A549 (cell line): Measurements from ENCODE around the gene MAD1L1. TPM values are rescaled to one million over a fixed set of nuclear protein-coding genes. Genes with fewer than 3 reads are reported as not detected.

Experiments
- ATAC-seq, 2 experiments: fragments of 200-7000 bp in 1 of 2; fragments of >200 bp in 1 of 2; cut with Nextera tagmentation in 1 of 2; cut with Tn5 transposase in 1 of 2; 3 replicates each; pipeline versions ENCODE4 v1.8.0 to v1.9.1; 2018 to 2020; ENCODE audit warnings: mild to moderate bottlenecking in 1 of 2, moderate library complexity in 1 of 2
- CTCF ChIA-PET: fragments of 300-600 bp; sonication (Branson Sonifier 250); formaldehyde crosslinking; extraction: SDS; loops from one replicate; lab custom pipeline; 2021; ENCODE audit warnings: antibody characterized with exemption, inconsistent platforms; lab: Yijun Ruan, JAX
- POLR2A ChIA-PET: fragments of 350-600 bp; formaldehyde crosslinking; extraction: SDS; loops from one replicate; lab custom pipeline; 2021; ENCODE audit warnings: antibody characterized with exemption, inconsistent platforms; lab: Yijun Ruan, JAX
- DNase-seq, 2 experiments: peaks; one replicate each; pipeline versions ENCODE4 v3.0.0 to v3.0.0-alpha.2; 2011 to 2016; ENCODE audit warnings: low read depth in 1 of 2, low spot score in 1 of 2
- FAIRE-seq: peaks from 2 replicates; lab custom pipeline; 2011; peaks lifted over from hg19 to GRCh38; lab: Jason Lieb, UNC
- H3K27ac ChIP-seq, 2 experiments: fragments of >200 bp; sonication (Bioruptor Twin); formaldehyde crosslinking; 3 replicates each; pipeline ENCODE4 v1.5.1; 2016 to 2017
- H3K4me1 ChIP-seq: fragments of >200 bp; sonication (Bioruptor Twin); formaldehyde crosslinking; 3 replicates; pipeline ENCODE4 v1.6.1; 2016
- H3K4me2 ChIP-seq: fragments of >200 bp; sonication (Bioruptor Twin); formaldehyde crosslinking; 3 replicates; pipeline ENCODE4 v1.6.1; 2016
- H3K4me3 ChIP-seq: fragments of >200 bp; sonication (Bioruptor Twin); formaldehyde crosslinking; 3 replicates; pipeline ENCODE4 v1.5.1; 2016
- H3K9me3 ChIP-seq: fragments of >200 bp; sonication (Bioruptor Twin); formaldehyde crosslinking; 3 replicates; pipeline ENCODE4 v1.6.1; 2016
- EP300 ChIP-seq, 2 experiments: fragments of >200 bp; sonication (Bioruptor Twin); formaldehyde crosslinking; IDR thresholded peaks; 2 replicates in 1 of 2; 3 replicates in 1 of 2; pipeline ENCODE4 v1.6.1; 2016 to 2017
- FOSL2 ChIP-seq, 2 experiments: fragments of 450-650 bp in 1 of 2; fragments of >200 bp in 1 of 2; sonication (Bioruptor Twin) in 1 of 2; formaldehyde crosslinking; IDR thresholded peaks; 2 replicates each; pipeline versions ENCODE4 v1.5.0 to v1.6.1; 2016 to 2020; ENCODE audit warnings: mild to moderate bottlenecking in 1 of 2, moderate library complexity in 1 of 2
- GATA3 ChIP-seq: IDR thresholded peaks from 2 replicates; pipeline ENCODE4 v1.6.1; 2012; ENCODE audit warnings: borderline replicate concordance
- HDAC2 ChIP-seq: fragments of 200-600 bp; sonication (generic); IDR thresholded peaks from 2 replicates; pipeline ENCODE4 v1.6.1; 2016
- HEYL ChIP-seq: fragments of 250-450 bp; sonication (Bioruptor Pico); IDR thresholded peaks from 2 replicates; pipeline ENCODE4 v1.8.0; 2021; ENCODE audit warnings: mild to moderate bottlenecking, moderate library complexity
- HOXA7 ChIP-seq: fragments of 250-450 bp; sonication (Bioruptor Pico); IDR thresholded peaks from 2 replicates; pipeline ENCODE4 v1.5.0; 2020; ENCODE audit warnings: mild to moderate bottlenecking, moderate library complexity
- HOXB5 ChIP-seq: fragments of 250-450 bp; sonication (Bioruptor Pico); IDR thresholded peaks from 2 replicates; pipeline ENCODE4 v1.5.0; 2020; ENCODE audit warnings: mild to moderate bottlenecking, moderate library complexity
- JUNB ChIP-seq: fragments of >200 bp; sonication (Bioruptor Twin); formaldehyde crosslinking; IDR thresholded peaks from 2 replicates; pipeline ENCODE4 v1.6.1; 2016
- MAX ChIP-seq: IDR thresholded peaks from 2 replicates; pipeline ENCODE4 v1.6.1; 2012
- MYC ChIP-seq: IDR thresholded peaks from 2 replicates; pipeline ENCODE4 v1.6.1; 2012; ENCODE audit warnings: mild to moderate bottlenecking, inconsistent platforms, low read length, improper control_type of control experiment, borderline replicate concordance
- POLR2A ChIP-seq: IDR thresholded peaks from 2 replicates; pipeline ENCODE4 v1.6.1; 2012; ENCODE audit warnings: mild to moderate bottlenecking, low read length
- RAD21 ChIP-seq, 2 experiments: fragments of >200 bp in 1 of 2; sonication (Bioruptor Twin) in 1 of 2; formaldehyde crosslinking in 1 of 2; IDR thresholded peaks in 1 of 2; conservative IDR thresholded peaks in 1 of 2; 2 replicates in 1 of 2; 3 replicates in 1 of 2; pipeline ENCODE4 v1.6.1; 2012 to 2018; ENCODE audit warnings: inconsistent platforms in 1 of 2
- RARB ChIP-seq: fragments of 250-450 bp; sonication (Bioruptor Pico); IDR thresholded peaks from 2 replicates; pipeline ENCODE4 v1.8.0; 2021; ENCODE audit warnings: mild to moderate bottlenecking, moderate library complexity
- RCOR1 ChIP-seq: fragments of 150-350 bp; IDR thresholded peaks from 2 replicates; pipeline ENCODE4 v1.6.1; 2014; ENCODE audit warnings: antibody characterized with exemption, low read length, low read depth
- REST ChIP-seq: fragments of 200-600 bp; sonication (generic); IDR thresholded peaks from 2 replicates; pipeline ENCODE4 v1.6.1; 2016; ENCODE audit warnings: antibody characterized with exemption, mild to moderate bottlenecking, moderate library complexity
- RFX5 ChIP-seq: fragments of 450-650 bp; IDR thresholded peaks from 2 replicates; pipeline ENCODE4 v1.7.1; 2014; ENCODE audit warnings: antibody characterized with exemption, mild to moderate bottlenecking, moderate library complexity
- ZC3H11A ChIP-seq: fragments of 450-650 bp; IDR thresholded peaks from 2 replicates; pipeline ENCODE4 v1.6.1; 2014; ENCODE audit warnings: antibody characterized with exemption, mild to moderate bottlenecking
- ZNF302 ChIP-seq: fragments of 250-450 bp; sonication (Bioruptor Pico); IDR thresholded peaks from 2 replicates; pipeline ENCODE4 v1.9.0; 2021; ENCODE audit warnings: inconsistent platforms, mild to moderate bottlenecking, moderate library complexity
- ZSCAN20 ChIP-seq: fragments of 250-450 bp; sonication (Bioruptor Pico); IDR thresholded peaks from 2 replicates; pipeline ENCODE4 v1.8.0; 2022; ENCODE audit warnings: mild to moderate bottlenecking, moderate library complexity
- WGBS: methylation state at CpG from one replicate; pipeline ENCODE4 v1.1.6; 2017; ENCODE audit errors: missing lambda C conversion rate; 5-methylcytosine and 5-hydroxymethylcytosine counted together
- polyA plus RNA-seq, 4 experiments: library from polyadenylated mRNA; depleted of rRNA in 3 of 4; stranded (reverse); fragments of >200 nt; fragmentation: RNase III in 1 of 4; extraction: RNeasy Plus Mini Kit Qiagen cat#74134 plus additional on column Dnase treatment in 1 of 4; gene quantifications; 2 replicates in 3 of 4; 3 replicates in 1 of 4; pipeline ENCODE4 v1.2.3, GENCODE V29; 2011 to 2017
- TF ChIP-seq, protein P1 (sequence below): fragments of 250-450 bp; sonication (Bioruptor Pico); IDR thresholded peaks from 2 replicates; pipeline ENCODE4 v1.5.0; 2021; ENCODE audit warnings: mild to moderate bottlenecking, moderate library complexity, borderline replicate concordance
- TF ChIP-seq, protein P2 (sequence below): IDR thresholded peaks from 2 replicates; pipeline ENCODE4 v1.6.1; 2012

Gene MAD1L1
- polyA plus RNA-seq, 2 of the 4 experiments (the other 2 are of a cell fraction) = 13.6 to 16.6 TPM

- TF ChIP-seq GATA3 = no peak
- TF ChIP-seq, protein P1, sequence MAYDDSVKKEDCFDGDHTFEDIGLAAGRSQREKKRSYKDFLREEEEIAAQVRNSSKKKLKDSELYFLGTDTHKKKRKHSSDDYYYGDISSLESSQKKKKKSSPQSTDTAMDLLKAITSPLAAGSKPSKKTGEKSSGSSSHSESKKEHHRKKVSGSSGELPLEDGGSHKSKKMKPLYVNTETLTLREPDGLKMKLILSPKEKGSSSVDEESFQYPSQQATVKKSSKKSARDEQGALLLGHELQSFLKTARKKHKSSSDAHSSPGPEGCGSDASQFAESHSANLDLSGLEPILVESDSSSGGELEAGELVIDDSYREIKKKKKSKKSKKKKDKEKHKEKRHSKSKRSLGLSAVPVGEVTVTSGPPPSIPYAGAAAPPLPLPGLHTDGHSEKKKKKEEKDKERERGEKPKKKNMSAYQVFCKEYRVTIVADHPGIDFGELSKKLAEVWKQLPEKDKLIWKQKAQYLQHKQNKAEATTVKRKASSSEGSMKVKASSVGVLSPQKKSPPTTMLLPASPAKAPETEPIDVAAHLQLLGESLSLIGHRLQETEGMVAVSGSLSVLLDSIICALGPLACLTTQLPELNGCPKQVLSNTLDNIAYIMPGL (CRISPR knock-in tag) = no peak
- TF ChIP-seq REST = no peak
- TF ChIP-seq HOXB5 = no peak
- TF ChIP-seq JUNB = no peak
- no peak for TF ChIP-seq ZSCAN20 (CRISPR knock-in tag)
- no peak for TF ChIP-seq MYC
- CTCF ChIA-PET = interaction anchor here (1.3 to 1.6 kb wide), 2 partner anchors 12 to 345 kb away, joined by 3 to 5 read pairs; no protein-coding TSS in a partner anchor
- WGBS = 93% methylated on average over 22 of the region's 30 CpGs
- DNase-seq (no peak), FAIRE-seq (no peak), ATAC-seq (no peak)
- Histone ChIP-seq H3K27ac (no peak overlapping the region), H3K4me1 (no peaks in the 10 kb centered on the region), H3K9me3 (no peaks in the 10 kb centered on the region), H3K4me2 (no peak overlapping the region), H3K4me3 (no peak overlapping the region)
- POLR2A ChIA-PET = no interaction called here
These were observed 309.1 kb downstream of the MAD1L1 start for GRCh38 chr7:1923409-1924257.

DNA sequence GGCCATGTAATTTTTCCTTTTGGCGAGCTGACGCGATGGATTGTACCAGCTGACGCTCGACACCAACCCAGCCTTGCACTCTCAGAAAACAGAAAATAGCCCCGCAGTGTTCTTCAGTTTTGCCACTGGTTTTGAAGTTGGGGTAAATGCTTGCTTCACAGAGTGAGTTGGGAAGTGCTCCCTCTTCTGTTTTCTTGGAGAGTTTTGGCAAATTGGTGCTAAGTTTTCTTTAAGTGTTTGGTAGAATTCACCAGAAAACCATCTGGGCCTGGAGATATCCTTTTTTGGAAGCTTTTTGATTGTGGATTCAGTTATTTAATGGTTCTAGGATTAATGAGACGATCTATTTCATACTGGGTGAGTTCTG, 309.9 kb downstream of the MAD1L1 start:
- ATAC-seq (no peak), FAIRE-seq (no peak), DNase-seq (no peak)
- TF ChIP-seq RAD21 (conservative IDR thresholded peaks at IDR 0.05 in 1 of 2, IDR thresholded peaks at IDR 0.05 in 1 of 2) = peak in 1 of 2 experiments; percentile 4; a peak in 1 of 5 replicates
- TF ChIP-seq HDAC2 = no peak
- H3K4me3 ChIP-seq = no peak overlapping the region
- no peak overlapping the region for H3K4me2 ChIP-seq
- H3K9me3 ChIP-seq = no peaks in the 10 kb centered on the region
- CTCF ChIA-PET = interaction anchor here (1.3 to 1.6 kb wide), 3 partner anchors 11 to 344 kb away, joined by 3 to 5 read pairs (median 3); no protein-coding TSS in a partner anchor
- H3K4me1 ChIP-seq = no peaks in the 10 kb centered on the region
- H3K27ac ChIP-seq = no peak overlapping the region
- 93% methylated on average over 7 of the region's 7 CpGs for WGBS
- POLR2A ChIA-PET = no interaction called here

DNA sequence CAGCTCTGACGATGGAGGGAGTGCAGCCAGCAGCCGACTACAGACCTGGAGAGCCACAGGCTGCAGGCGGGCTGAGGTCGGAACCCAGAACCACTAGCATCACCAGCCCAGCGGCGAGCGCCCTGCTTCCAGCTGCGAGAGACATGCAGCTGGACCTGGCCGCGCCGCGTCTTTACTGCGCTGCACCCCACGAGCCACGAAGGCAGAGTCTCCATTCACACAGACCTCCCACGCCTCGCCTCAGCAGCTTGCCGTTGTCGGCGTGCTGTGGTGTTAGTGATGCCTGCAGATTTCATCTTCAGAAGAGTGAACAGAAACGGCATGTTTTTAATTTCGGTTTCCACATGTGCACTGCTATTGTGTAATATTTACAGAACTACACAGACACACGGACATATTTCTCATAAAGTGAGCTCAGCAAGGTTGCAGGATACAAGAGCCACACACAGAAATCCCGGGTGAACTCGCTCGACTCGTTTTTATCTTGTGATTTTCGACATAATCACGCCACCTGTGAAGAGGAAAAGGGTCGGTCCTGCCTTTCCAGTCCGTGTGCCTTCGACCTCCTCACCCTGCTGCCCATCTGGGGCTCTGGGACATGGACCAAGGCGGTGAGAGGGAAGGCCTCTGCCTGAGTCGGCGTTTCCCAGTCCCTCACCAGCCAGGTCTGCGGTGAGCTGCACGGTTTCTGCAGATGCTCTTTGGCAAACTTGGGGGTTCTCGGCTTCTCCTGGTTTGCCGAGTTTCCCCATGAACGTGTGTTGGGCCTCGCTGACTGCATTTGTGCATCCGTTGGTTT, 310.5 kb downstream of the MAD1L1 start:
- Histone ChIP-seq H3K4me3 (no peak overlapping the region), H3K4me1 (no peaks in the 10 kb centered on the region), H3K4me2 (no peak overlapping the region), H3K9me3 (no peaks in the 10 kb centered on the region), H3K27ac (no peak overlapping the region)
- TF ChIP-seq HOXA7 = no peak
- DNase-seq = no peak
- FAIRE-seq = no peak
- POLR2A ChIA-PET = no interaction called here
- no peak for ATAC-seq
- CTCF ChIA-PET = interaction anchor here (1.1 to 1.6 kb wide), 4 partner anchors 10 to 223 kb away, joined by 3 to 5 read pairs (median 3); no protein-coding TSS in a partner anchor
- WGBS = 91% methylated on average over 42 of the region's 42 CpGs

DNA sequence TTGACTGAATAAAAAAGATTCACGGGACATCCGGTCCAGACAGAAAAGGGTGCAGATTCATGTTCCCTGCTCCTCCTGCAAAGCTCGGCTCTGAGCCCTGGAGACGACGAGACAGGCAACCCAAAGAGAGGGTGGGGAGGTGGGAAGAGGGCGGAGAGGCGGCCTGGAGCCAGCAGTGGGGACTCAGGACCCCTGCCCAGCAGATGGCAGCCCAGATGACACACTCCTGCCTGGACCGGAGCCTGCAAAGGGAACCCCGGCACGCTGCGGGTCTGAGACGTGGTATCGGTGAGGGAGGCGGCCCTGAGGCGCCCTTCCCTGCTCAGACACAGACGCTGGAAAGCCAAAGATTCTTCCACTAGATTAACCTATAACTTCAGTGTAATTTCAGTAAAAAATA, 311.9 kb downstream of the MAD1L1 start:
- no peak for DNase-seq
- H3K9me3 ChIP-seq = no peaks in the 10 kb centered on the region
- POLR2A ChIA-PET = no interaction called here
- TF ChIP-seq, protein P2, sequence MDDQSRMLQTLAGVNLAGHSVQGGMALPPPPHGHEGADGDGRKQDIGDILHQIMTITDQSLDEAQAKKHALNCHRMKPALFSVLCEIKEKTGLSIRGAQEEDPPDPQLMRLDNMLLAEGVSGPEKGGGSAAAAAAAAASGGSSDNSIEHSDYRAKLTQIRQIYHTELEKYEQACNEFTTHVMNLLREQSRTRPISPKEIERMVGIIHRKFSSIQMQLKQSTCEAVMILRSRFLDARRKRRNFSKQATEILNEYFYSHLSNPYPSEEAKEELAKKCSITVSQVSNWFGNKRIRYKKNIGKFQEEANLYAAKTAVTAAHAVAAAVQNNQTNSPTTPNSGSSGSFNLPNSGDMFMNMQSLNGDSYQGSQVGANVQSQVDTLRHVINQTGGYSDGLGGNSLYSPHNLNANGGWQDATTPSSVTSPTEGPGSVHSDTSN = no peak
- TF ChIP-seq RFX5 = no peak
- no peak for TF ChIP-seq RARB (CRISPR knock-in tag)
- TF ChIP-seq FOSL2 (IDR thresholded peaks at IDR 0.05) = no peak
- TF ChIP-seq FOSL2 (CRISPR knock-in tag; IDR thresholded peaks at IDR 0.05) = no peak
- TF ChIP-seq RCOR1 = no peak
- TF ChIP-seq MAX = no peak
- no peak for TF ChIP-seq ZNF302 (CRISPR knock-in tag)
- no peak for TF ChIP-seq EP300 (IDR thresholded peaks at IDR 0.05)
- no peak for TF ChIP-seq POLR2A
- no peak for TF ChIP-seq ZC3H11A
- no peak for TF ChIP-seq HEYL (CRISPR knock-in tag)
- TF ChIP-seq, all 56 proteins: peak for 0
- FAIRE-seq (no peak), ATAC-seq (no peak)
- Histone ChIP-seq H3K27ac (no peak overlapping the region), H3K4me2 (no peak overlapping the region), H3K4me3 (no peak overlapping the region), H3K4me1 (no peaks in the 10 kb centered on the region)
- CTCF ChIA-PET = no interaction called here
- WGBS = 94% methylated on average over 16 of the region's 16 CpGs
